BJ (cell line): ENCODE results near the gene KRT76. TPM values are rescaled to one million over a fixed set of nuclear protein-coding genes. Genes with fewer than 3 reads are reported as not detected.

Source experiments
- CTCF ChIA-PET: fragments of 350-600 bp; formaldehyde crosslinking; extraction: SDS; loops from one replicate; lab custom pipeline; 2021; ENCODE audit warnings: antibody characterized with exemption, inconsistent platforms; lab: Yijun Ruan, JAX
- POLR2A ChIA-PET: fragments of 300-600 bp; sonication (Branson Sonifier 250); formaldehyde crosslinking; extraction: SDS; loops from one replicate; lab custom pipeline; 2021; ENCODE audit warnings: antibody characterized with exemption; lab: Charles Lee
- DNase-seq: peaks from one replicate; pipeline ENCODE4 v3.0.0-alpha.2; 2011; ENCODE audit warnings: low read depth
- H3K27me3 ChIP-seq: 2 replicates; pipeline ENCODE4 v1.6.0; 2011; ENCODE audit warnings: low read length; ENCODE audit not compliant: control insufficient read depth, insufficient read depth
- H3K36me3 ChIP-seq: 2 replicates; pipeline ENCODE4 v1.5.1; 2011; ENCODE audit warnings: low read length; ENCODE audit not compliant: control insufficient read depth, insufficient read depth
- H3K4me3 ChIP-seq: 2 replicates; pipeline ENCODE4 v1.5.1; 2011; ENCODE audit warnings: low read depth, mild to moderate bottlenecking, control low read depth, low read length
- polyA plus RNA-seq: library from polyadenylated mRNA; depleted of rRNA; stranded (reverse); fragments of >200 nt; gene quantifications from 2 replicates; pipeline ENCODE4 v1.2.3, GENCODE V29; 2011
- TF ChIP-seq, protein P1 (sequence below): IDR thresholded peaks from 2 replicates; pipeline ENCODE4 v1.5.1; 2011; ENCODE audit warnings: low read depth, mild to moderate bottlenecking, control low read depth, inconsistent platforms, low read length, moderate library complexity; ENCODE audit not compliant: insufficient read depth

KRT76 gene
- polyA plus RNA-seq, 1 experiment: not detected

DNA sequence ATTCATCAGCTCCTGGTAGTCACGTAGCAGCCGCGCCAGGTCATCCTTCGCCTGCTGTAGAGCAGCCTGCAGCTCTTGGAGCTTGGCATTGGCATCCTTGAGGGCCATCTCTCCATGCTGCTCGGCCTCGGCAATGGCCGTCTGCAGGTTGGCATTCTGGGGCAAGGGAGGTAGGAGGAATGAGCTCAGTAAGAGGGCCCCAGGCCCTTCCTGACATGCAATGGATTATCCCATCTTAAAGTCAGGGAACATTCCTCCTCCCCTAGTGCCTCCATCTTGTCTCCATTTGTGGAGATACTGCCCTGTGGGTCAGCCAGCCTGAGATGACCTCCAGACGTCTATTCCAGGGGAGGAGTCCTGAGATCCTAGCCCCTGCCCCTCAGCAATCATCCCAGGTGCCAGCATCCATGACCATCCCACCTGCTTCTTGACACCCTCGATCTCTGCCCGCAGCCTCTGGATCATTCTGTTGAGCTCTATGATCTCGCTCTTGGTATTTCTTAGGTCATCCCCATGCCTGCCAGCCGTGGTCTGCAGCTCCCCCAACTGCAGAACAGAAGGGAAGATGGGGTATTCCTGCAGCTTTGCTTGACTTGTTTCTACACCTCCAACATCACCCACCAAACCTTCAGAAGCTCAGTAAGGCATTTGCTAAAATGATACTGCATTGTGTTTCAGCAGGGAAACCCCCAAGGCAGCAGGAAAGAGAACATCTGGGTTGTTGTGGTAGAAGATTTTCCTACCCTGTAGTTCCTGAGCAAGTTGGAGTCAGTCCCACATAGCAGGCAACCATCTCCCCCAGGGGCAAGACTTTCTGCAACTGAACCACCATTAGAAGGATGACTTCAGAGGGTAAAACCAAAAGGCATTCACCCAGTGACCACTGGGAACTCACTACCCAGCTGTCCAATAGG lies 14.4 kb upstream of the KRT76 start:
- Histone ChIP-seq H3K36me3 (no peaks in the 10 kb centered on the region), H3K27me3 (peaks cover 27% of the 10 kb centered on the region), H3K4me3 (no peak overlapping the region)
- DNase-seq: no peak
- TF ChIP-seq, protein P1, sequence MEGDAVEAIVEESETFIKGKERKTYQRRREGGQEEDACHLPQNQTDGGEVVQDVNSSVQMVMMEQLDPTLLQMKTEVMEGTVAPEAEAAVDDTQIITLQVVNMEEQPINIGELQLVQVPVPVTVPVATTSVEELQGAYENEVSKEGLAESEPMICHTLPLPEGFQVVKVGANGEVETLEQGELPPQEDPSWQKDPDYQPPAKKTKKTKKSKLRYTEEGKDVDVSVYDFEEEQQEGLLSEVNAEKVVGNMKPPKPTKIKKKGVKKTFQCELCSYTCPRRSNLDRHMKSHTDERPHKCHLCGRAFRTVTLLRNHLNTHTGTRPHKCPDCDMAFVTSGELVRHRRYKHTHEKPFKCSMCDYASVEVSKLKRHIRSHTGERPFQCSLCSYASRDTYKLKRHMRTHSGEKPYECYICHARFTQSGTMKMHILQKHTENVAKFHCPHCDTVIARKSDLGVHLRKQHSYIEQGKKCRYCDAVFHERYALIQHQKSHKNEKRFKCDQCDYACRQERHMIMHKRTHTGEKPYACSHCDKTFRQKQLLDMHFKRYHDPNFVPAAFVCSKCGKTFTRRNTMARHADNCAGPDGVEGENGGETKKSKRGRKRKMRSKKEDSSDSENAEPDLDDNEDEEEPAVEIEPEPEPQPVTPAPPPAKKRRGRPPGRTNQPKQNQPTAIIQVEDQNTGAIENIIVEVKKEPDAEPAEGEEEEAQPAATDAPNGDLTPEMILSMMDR: no peak
- ChIA-PET POLR2A (no interaction called here), CTCF (interaction anchor here (0.8 kb wide), 1 partner anchor 1374 kb away, joined by 3 read pairs; no protein-coding TSS in a partner anchor)

DNA sequence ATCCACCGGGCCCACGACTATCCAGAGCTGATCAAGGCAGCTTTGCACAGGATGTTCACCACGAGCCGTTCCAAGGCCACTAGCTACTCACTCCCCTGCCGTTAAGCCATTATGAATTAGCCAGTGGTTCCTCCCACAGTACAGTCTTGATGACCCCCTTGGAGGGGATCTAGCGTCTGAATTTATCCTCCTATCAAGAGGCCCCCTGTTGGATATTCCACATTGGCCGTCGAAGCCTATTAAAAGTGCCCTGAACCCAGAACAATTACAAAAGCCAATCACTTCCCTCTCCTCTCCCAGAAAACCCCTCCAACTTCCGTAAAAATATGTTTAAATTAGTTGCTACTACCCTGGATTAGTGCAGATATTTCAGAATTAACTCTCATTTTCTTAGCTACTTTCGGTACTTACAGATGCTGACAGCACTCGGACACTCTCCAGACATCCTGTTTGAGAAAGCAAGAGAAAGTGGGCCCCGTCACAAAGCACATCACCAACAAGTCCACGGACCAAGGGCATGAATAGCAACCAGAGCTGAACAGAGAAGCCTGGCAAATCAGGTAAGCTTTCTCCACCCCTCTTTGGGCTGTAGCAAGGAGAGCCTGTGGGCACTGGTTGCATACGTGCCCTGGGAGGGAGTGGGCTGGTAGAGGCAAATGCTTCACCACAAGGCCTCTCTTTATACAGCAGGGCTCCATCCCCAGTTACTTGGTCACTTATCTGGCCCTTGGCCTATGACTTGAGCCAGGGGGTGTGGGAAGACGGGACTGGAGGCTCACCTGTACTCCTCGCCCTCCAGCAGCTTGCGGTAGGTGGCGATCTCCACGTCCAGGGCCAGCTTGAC lies 13.5 kb upstream of the KRT76 start:
- CTCF ChIA-PET: interaction anchor here (1.4 kb wide), 1 partner anchor 8 kb away, joined by 3 read pairs; no protein-coding TSS in a partner anchor
- no peaks in the 10 kb centered on the region for H3K36me3 ChIP-seq
- no peak overlapping the region for H3K4me3 ChIP-seq
- POLR2A ChIA-PET: no interaction called here
- peaks cover 27% of the 10 kb centered on the region for H3K27me3 ChIP-seq
- no peak for DNase-seq
- TF ChIP-seq, protein P1: no peak

DNA sequence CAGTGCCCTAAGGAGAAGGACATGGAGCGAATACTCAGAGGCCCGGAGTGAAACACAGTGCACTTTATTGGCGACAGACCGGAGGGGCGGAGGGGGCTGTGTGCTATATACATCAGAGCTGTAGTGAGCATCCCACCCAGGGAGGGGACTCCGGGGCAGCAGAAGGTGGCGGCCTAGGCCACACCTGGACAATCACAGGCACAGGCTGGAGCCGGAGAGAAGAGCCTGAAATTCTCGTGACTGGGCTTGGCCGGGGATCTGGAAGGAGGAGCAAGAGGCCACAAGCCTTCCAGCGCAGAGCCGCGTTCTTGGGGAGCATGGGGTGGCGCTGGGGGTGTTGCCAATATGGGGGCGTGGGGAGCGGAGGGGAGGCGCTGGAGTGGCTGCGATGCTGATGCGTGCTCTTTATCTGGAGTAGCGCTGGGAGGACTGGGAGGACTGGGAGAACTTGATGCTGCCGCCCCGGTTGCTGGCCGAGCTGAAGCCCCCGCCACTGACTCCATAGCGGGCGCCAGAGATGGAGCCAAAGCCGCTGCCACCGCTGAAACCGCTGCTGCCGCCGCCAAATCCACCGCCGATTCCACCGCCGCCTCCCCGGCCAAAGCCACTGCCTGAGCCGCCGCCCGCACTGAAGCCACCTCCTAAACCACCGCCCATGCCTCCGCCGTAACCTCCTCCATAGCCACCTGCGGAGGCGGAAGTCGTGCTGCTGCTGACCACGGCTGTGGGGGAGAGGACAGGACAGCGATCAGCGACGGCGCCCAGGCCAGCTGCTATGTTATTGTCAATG lies 12.7 kb upstream of the KRT76 start:
- DNase-seq: no peak
- no peaks in the 10 kb centered on the region for H3K36me3 ChIP-seq
- ChIA-PET POLR2A (no interaction called here), CTCF (interaction anchor here (1.4 kb wide), 2 partner anchors 9 to 14 kb away, joined by 3 read pairs; no protein-coding TSS in a partner anchor)
- TF ChIP-seq, protein P1: no peak
- peaks cover 30% of the 10 kb centered on the region for H3K27me3 ChIP-seq
- H3K4me3 ChIP-seq: no peak overlapping the region

DNA sequence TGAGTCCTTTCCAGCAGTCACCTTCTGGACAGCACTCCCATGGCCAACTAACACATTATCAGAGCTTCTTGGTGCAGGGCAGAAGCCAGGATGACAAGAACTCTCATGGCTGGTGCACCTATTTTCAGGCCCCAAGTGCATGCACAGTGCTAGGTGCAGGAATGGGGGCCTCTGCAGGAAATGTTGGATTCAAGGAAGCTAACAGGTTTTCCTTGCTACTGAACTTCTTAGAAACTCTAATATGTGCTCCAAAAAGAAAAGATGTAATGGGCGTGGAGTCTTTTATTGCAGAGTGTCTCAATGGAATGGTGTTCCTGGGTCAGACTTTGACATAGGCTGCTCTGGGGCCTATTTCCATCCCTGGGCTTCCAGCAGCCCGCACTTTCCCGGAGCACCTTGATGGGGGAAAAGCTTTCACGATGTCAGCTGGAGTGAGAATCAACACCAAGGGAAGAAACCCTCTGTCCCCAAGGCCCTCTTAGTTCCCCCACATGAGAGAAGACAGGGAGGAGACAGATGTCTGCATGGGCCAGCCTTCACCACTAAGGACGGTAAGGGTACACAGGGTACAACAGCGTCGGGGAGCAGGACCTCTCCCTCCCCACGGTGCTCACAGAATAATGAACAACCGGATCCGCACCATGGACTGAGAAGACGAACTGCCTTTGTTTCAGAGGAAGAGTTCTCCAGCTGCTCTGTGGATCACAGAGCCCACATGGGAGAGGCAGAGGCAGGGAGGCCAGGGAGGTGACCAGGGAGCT lies 11.9 kb upstream of the KRT76 start:
- CTCF ChIA-PET: interaction anchor here (1.4 kb wide), 2 partner anchors 9 to 13 kb away, joined by 3 read pairs; no protein-coding TSS in a partner anchor
- H3K4me3 ChIP-seq: no peak overlapping the region
- POLR2A ChIA-PET: no interaction called here
- no peak for DNase-seq
- TF ChIP-seq, protein P1: no peak
- H3K36me3 ChIP-seq: no peaks in the 10 kb centered on the region
- H3K27me3 ChIP-seq: peaks cover 30% of the 10 kb centered on the region
